Liver (tissue), 9 donors: Measurements from ENCODE around the gene LHX3. TPM values are rescaled to one million over a fixed set of nuclear protein-coding genes. Genes with fewer than 3 reads are reported as not detected.

Source experiments
- DNase-seq: peaks from one replicate; pipeline ENCODE4 v3.0.0-alpha.2; 2017; ENCODE audit warnings: low spot score
- H3K27ac ChIP-seq, 2 donors: one replicate each; pipeline ENCODE4 v1.7.0; 2013; ENCODE audit warnings: inconsistent platforms in 2 of 2, low read length in 2 of 2, control low read depth in 1 of 2, low read depth in 1 of 2, mild to moderate bottlenecking in 1 of 2
- H3K27me3 ChIP-seq, 4 donors: one replicate each; pipeline versions ENCODE4 v1.6.1 to v1.7.0; 2013; ENCODE audit warnings: low read length in 3 of 4, inconsistent platforms in 1 of 4, mild to moderate bottlenecking in 1 of 4, moderate library complexity in 1 of 4; ENCODE audit not compliant: control insufficient read depth in 4 of 4, insufficient read depth in 4 of 4
- H3K36me3 ChIP-seq, 4 donors: one replicate each; pipeline versions ENCODE4 v1.6.1 to v1.7.0; 2013; ENCODE audit warnings: low read length in 3 of 4, mild to moderate bottlenecking in 3 of 4, low read depth in 1 of 4, moderate library complexity in 1 of 4; ENCODE audit not compliant: control insufficient read depth in 4 of 4, insufficient read depth in 3 of 4
- H3K4me1 ChIP-seq, 4 donors: one replicate each; pipeline versions ENCODE4 v1.6.1 to v1.7.0; 2013; ENCODE audit warnings: low read length in 3 of 4, mild to moderate bottlenecking in 3 of 4, moderate library complexity in 1 of 4; ENCODE audit not compliant: control insufficient read depth in 4 of 4, insufficient read depth in 4 of 4
- H3K4me3 ChIP-seq, 3 donors: one replicate each; pipeline versions ENCODE4 v1.6.1 to v1.7.0; 2013; ENCODE audit warnings: low read length in 3 of 3, control low read depth in 1 of 3, low read depth in 1 of 3, mild to moderate bottlenecking in 1 of 3
- H3K9ac ChIP-seq, 2 donors: one replicate each; pipeline ENCODE4 v1.7.0; 2013; ENCODE audit warnings: low read length in 2 of 2, mild to moderate bottlenecking in 2 of 2, moderate library complexity in 2 of 2, control low read depth in 1 of 2, low read depth in 1 of 2
- H3K9me3 ChIP-seq, 4 donors: one replicate each; pipeline versions ENCODE4 v1.6.1 to v1.7.0; 2013; ENCODE audit warnings: low read length in 3 of 4; ENCODE audit not compliant: control insufficient read depth in 4 of 4
- EGR1 ChIP-seq, 2 donors: IDR thresholded peaks; 2 replicates each; pipeline ENCODE4 v1.6.1; 2016 to 2018; ENCODE audit warnings: antibody characterized with exemption in 2 of 2, low read depth in 2 of 2
- FOXA1 ChIP-seq: IDR thresholded peaks from 2 replicates; pipeline ENCODE4 v1.6.1; 2016; ENCODE audit warnings: antibody characterized with exemption
- FOXA2 ChIP-seq: IDR thresholded peaks from 2 replicates; pipeline ENCODE4 v1.6.1; 2016; ENCODE audit warnings: antibody characterized with exemption
- GABPA ChIP-seq, 2 donors: IDR thresholded peaks in 1 of 2; conservative IDR thresholded peaks in 1 of 2; 2 replicates each; pipeline ENCODE4 v1.6.1; 2016; ENCODE audit warnings: antibody characterized with exemption in 2 of 2, mild to moderate bottlenecking in 1 of 2, moderate library complexity in 1 of 2
- HNF4A ChIP-seq, 2 donors: conservative IDR thresholded peaks; 2 replicates each; pipeline ENCODE4 v1.6.1; 2016; ENCODE audit warnings: antibody characterized with exemption in 2 of 2, mild to moderate bottlenecking in 2 of 2
- HNF4G ChIP-seq: IDR thresholded peaks from 2 replicates; pipeline ENCODE4 v1.6.1; 2016; ENCODE audit warnings: antibody characterized with exemption
- JUND ChIP-seq, 2 donors: IDR thresholded peaks; 2 replicates each; pipeline ENCODE4 v1.6.1; 2016; ENCODE audit warnings: antibody characterized with exemption in 2 of 2
- NR2F2 ChIP-seq: IDR thresholded peaks from 2 replicates; pipeline ENCODE4 v1.6.1; 2016; ENCODE audit warnings: antibody characterized with exemption
- RAD21 ChIP-seq, 2 donors: IDR thresholded peaks; 2 replicates each; pipeline ENCODE4 v1.6.1; 2016; ENCODE audit warnings: antibody characterized with exemption in 2 of 2, mild to moderate bottlenecking in 2 of 2
- RXRA ChIP-seq, 2 donors: IDR thresholded peaks; 2 replicates each; pipeline ENCODE4 v1.6.1; 2017 to 2018; ENCODE audit warnings: antibody characterized with exemption in 2 of 2, mild to moderate bottlenecking in 1 of 2
- SP1 ChIP-seq: IDR thresholded peaks from 2 replicates; pipeline ENCODE4 v1.6.1; 2018; ENCODE audit warnings: antibody characterized with exemption, mild to moderate bottlenecking
- YY1 ChIP-seq: IDR thresholded peaks from 2 replicates; pipeline ENCODE4 v1.6.1; 2016; ENCODE audit warnings: antibody characterized with exemption, mild to moderate bottlenecking
- WGBS: extraction: QIAGEN DNeasy Blood & Tissue Kit; methylation state at CpG from one replicate; pipeline ENCODE4 v1.1.7; 2013; 5-methylcytosine and 5-hydroxymethylcytosine counted together
- polyA plus RNA-seq, 2 donors: library from polyadenylated mRNA; stranded (reverse) in 1 of 2; unstranded in 1 of 2; fragments of 200-250 nt in 1 of 2; fragments of >200 nt in 1 of 2; fragmentation: Nextera tagmentation in 1 of 2; extraction: Ambion mirVana in 1 of 2; gene quantifications; one replicate each; pipeline versions ENCODE4 v1.2.1 to v1.2.3, GENCODE V29; 2013 to 2015
- total RNA-seq, 2 donors: library from RNA; depleted of rRNA; stranded (reverse); fragments of >200 nt; gene quantifications; one replicate each; pipeline ENCODE4 v1.2.3, GENCODE V29; 2014
- TF ChIP-seq, protein P1 (sequence below): IDR thresholded peaks from 2 replicates; pipeline ENCODE4 v1.6.1; 2016; ENCODE audit warnings: antibody characterized with exemption, mild to moderate bottlenecking
- TF ChIP-seq, protein P2 (sequence below): IDR thresholded peaks from 2 replicates; pipeline ENCODE4 v1.6.1; 2016; ENCODE audit warnings: antibody characterized with exemption
- TF ChIP-seq, protein P3 (sequence below): IDR thresholded peaks from 2 replicates; pipeline ENCODE4 v1.6.1; 2016; ENCODE audit warnings: antibody characterized with exemption
- donor health status: healthy.
- donor health status: healthy.
- donor health status: healthy.
- donor health status: healthy.
- donor health status: healthy.

LHX3 gene
- total and polyA plus RNA-seq, 4 donors: not detected

DNA sequence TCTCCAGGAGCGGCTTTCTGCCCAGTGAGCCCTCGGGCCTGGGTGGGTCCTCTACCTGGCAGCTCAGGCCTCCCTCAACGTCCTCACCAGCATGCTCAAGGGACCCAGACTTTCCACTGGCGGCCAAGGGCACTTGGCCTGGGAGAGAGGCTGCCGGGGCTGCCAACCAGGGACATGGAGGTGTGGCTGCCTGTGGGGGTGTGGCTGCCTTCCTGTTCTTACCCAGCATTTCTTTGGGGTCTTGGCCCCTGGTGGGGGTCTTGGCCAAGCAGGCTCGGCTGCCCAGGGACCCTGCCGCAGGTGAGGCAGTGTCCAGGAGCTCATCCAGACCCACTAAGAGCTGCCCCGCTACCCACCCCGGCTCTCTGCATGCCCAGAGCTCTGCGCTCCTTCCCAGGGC lies 47.9 kb upstream of the LHX3 start:
- DNase-seq: no peak

DNA sequence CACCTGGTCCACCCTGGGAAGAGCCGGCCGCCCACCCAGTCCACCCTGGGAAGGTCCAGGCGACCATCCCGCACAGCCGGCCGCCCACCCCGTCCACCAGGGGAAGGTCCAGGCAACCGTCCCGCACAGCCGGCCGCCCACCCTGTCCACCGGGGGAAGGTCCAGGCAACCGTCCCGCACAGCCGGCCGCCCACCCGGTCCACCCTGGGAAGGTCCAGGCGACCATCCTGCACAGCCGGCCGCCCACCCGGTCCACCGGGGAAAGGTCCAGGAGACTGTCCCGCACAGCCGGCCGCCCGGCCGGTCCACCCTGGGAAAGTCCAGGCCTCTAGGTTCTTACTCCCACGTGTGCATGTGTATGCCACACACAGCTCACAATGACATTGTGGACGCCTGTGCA lies 47.4 kb upstream of the LHX3 start:
- TF ChIP-seq GABPA (IDR thresholded peaks at IDR 0.05 in 1 of 2, conservative IDR thresholded peaks at IDR 0.05 in 1 of 2) (no peak), NR2F2 (no peak), RXRA (IDR thresholded peaks at IDR 0.05) (no peak), JUND (IDR thresholded peaks at IDR 0.05) (no peak), FOXA1 (no peak), HNF4G (no peak), FOXA2 (no peak), RAD21 (IDR thresholded peaks at IDR 0.05) (no peak), HNF4A (conservative IDR thresholded peaks at IDR 0.05) (no peak), SP1 (no peak), YY1 (no peak), EGR1 (IDR thresholded peaks at IDR 0.05; ENCODE audit: low read depth in 2 of 2) (no peak)
- TF ChIP-seq, protein P1, sequence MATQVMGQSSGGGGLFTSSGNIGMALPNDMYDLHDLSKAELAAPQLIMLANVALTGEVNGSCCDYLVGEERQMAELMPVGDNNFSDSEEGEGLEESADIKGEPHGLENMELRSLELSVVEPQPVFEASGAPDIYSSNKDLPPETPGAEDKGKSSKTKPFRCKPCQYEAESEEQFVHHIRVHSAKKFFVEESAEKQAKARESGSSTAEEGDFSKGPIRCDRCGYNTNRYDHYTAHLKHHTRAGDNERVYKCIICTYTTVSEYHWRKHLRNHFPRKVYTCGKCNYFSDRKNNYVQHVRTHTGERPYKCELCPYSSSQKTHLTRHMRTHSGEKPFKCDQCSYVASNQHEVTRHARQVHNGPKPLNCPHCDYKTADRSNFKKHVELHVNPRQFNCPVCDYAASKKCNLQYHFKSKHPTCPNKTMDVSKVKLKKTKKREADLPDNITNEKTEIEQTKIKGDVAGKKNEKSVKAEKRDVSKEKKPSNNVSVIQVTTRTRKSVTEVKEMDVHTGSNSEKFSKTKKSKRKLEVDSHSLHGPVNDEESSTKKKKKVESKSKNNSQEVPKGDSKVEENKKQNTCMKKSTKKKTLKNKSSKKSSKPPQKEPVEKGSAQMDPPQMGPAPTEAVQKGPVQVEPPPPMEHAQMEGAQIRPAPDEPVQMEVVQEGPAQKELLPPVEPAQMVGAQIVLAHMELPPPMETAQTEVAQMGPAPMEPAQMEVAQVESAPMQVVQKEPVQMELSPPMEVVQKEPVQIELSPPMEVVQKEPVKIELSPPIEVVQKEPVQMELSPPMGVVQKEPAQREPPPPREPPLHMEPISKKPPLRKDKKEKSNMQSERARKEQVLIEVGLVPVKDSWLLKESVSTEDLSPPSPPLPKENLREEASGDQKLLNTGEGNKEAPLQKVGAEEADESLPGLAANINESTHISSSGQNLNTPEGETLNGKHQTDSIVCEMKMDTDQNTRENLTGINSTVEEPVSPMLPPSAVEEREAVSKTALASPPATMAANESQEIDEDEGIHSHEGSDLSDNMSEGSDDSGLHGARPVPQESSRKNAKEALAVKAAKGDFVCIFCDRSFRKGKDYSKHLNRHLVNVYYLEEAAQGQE: no peak
- TF ChIP-seq, protein P2, sequence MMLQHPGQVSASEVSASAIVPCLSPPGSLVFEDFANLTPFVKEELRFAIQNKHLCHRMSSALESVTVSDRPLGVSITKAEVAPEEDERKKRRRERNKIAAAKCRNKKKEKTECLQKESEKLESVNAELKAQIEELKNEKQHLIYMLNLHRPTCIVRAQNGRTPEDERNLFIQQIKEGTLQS: no peak
- TF ChIP-seq, protein P3, sequence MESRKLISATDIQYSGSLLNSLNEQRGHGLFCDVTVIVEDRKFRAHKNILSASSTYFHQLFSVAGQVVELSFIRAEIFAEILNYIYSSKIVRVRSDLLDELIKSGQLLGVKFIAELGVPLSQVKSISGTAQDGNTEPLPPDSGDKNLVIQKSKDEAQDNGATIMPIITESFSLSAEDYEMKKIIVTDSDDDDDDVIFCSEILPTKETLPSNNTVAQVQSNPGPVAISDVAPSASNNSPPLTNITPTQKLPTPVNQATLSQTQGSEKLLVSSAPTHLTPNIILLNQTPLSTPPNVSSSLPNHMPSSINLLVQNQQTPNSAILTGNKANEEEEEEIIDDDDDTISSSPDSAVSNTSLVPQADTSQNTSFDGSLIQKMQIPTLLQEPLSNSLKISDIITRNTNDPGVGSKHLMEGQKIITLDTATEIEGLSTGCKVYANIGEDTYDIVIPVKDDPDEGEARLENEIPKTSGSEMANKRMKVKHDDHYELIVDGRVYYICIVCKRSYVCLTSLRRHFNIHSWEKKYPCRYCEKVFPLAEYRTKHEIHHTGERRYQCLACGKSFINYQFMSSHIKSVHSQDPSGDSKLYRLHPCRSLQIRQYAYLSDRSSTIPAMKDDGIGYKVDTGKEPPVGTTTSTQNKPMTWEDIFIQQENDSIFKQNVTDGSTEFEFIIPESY: no peak
- no peak for DNase-seq
- H3K27ac ChIP-seq: no peak overlapping the region
- no peaks in the 10 kb centered on the region for H3K9me3 ChIP-seq
- no peak overlapping the region for H3K4me3 ChIP-seq
- no peaks in the 10 kb centered on the region for H3K27me3 ChIP-seq
- H3K4me1 ChIP-seq: peaks cover 0 to 4% (median 0%) of the 10 kb centered on the region in 4 donors
- no peak overlapping the region for H3K9ac ChIP-seq
- no peaks in the 10 kb centered on the region for H3K36me3 ChIP-seq
- 93% methylated on average over 29 of the region's 29 CpGs for WGBS

More for the DNA sequence above, 47.9 kb upstream of the LHX3 start:
- no peaks in the 10 kb centered on the region for H3K9me3 ChIP-seq
- no peaks in the 10 kb centered on the region for H3K36me3 ChIP-seq
- H3K4me3 ChIP-seq: no peak overlapping the region
- peaks cover 0 to 4% (median 0%) of the 10 kb centered on the region in 4 donors for H3K4me1 ChIP-seq
- no peak overlapping the region for H3K9ac ChIP-seq
- no peaks in the 10 kb centered on the region for H3K27me3 ChIP-seq
- TF ChIP-seq HNF4G (no peak), YY1 (no peak), SP1 (no peak)
- TF ChIP-seq, protein P1: no peak
- 90% methylated on average over 10 of the region's 10 CpGs for WGBS
- no peak overlapping the region for H3K27ac ChIP-seq
